GM12865 (cell line): ENCODE measurements around the gene EID3.

ENCODE experiments used
- DNase-seq: peaks from one replicate; pipeline ENCODE4 v3.0.0; 2010; ENCODE audit warnings: low read depth
- H3K4me3 ChIP-seq: 2 replicates; pipeline ENCODE4 v1.5.1; 2011; ENCODE audit warnings: mild to moderate bottlenecking, low read depth, low read length, control low read depth
- TF ChIP-seq, protein P1 (sequence below): IDR thresholded peaks from 2 replicates; pipeline ENCODE4 v1.5.1; 2011; ENCODE audit warnings: low read length, control low read depth, low read depth, inconsistent platforms; ENCODE audit not compliant: insufficient read depth; ENCODE audit errors: missing control alignments

The EID3 gene

DNA sequence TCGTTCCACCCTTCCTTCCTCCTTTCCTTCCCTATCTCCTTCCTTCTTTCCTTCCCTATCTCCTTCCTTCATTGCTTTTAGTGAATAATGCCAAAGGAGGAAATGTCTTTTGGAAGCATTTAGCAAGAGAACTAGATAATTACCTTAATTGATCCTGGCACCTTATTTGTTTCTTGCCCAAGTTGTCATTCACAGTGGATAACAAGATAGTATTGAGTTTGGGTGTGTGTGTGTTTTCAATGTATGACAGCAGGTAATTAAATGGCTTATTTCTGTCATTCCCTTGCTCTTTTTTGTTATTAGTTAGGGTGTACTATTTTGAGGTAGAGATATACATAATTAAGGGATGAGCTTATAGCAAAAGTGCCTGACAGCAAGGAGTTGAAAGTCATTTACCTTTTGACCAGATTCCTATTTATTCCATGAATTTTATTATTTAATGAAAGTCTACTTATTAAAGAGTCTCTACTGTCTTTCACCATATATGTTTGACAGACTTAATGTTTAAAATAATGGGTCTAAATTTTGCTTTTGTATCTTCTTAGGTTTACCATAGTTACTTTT is 30.2 kb downstream of the EID3 start:
- no peak overlapping the region for H3K4me3 ChIP-seq
- TF ChIP-seq, protein P1, sequence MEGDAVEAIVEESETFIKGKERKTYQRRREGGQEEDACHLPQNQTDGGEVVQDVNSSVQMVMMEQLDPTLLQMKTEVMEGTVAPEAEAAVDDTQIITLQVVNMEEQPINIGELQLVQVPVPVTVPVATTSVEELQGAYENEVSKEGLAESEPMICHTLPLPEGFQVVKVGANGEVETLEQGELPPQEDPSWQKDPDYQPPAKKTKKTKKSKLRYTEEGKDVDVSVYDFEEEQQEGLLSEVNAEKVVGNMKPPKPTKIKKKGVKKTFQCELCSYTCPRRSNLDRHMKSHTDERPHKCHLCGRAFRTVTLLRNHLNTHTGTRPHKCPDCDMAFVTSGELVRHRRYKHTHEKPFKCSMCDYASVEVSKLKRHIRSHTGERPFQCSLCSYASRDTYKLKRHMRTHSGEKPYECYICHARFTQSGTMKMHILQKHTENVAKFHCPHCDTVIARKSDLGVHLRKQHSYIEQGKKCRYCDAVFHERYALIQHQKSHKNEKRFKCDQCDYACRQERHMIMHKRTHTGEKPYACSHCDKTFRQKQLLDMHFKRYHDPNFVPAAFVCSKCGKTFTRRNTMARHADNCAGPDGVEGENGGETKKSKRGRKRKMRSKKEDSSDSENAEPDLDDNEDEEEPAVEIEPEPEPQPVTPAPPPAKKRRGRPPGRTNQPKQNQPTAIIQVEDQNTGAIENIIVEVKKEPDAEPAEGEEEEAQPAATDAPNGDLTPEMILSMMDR = no peak
- DNase-seq = no peak

GRCh38 chr12:104334581-104334980 is 31.0 kb downstream of the EID3 start:
- H3K4me3 ChIP-seq = no peak overlapping the region
- no peak for DNase-seq
- TF ChIP-seq, protein P1 = no peak

DNA sequence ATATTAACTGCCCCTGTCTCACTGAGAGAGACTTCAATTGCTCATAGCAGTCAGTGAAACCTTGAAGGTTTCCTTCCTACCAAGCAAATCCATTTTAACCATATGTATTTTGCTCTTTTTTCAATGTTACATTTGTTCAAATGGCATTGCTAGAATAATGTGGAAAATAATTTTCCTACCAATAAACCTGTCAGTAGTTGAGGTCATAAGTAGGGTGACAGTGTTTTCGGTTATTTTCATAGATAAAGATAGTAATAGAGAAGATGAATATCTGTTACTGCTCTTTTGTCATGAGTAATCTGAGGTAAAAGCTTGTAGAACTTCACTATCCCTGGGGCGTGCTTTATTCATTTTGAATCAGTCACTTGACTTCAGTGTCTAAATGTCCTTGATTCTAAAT is 32.6 kb downstream of the EID3 start:
- TF ChIP-seq, protein P1 = no peak
- H3K4me3 ChIP-seq = no peak overlapping the region
- no peak for DNase-seq

DNA sequence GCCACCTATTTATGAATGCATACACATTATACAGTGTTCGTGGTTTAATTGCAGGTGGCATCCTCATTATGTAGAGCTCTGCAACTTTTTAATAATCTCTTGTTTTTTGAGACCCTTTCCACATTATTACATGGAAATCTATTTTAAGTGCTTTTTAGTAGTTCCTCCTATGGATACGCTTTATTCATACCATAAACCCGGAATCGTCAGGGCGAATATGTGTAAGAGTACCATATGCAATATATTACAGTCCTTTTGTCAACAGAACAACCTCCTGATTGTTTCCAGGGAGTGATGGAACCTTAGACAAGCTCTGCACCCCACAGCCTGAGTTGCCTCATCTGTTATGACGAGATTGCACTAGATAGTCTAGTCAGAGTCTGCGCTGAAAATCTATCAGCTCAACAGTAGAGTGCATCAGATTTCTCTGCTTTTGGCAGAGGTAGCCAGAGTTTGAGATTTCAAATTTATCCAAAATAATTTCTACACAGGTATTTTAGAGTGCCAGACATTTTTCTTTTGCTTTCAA is 33.6 kb downstream of the EID3 start:
- no peak for DNase-seq
- H3K4me3 ChIP-seq = no peak overlapping the region
- TF ChIP-seq, protein P1 = no peak

- no peak overlapping the region for H3K4me3 ChIP-seq
- no peak for DNase-seq
- TF ChIP-seq, protein P1 = no peak
Measured at GRCh38 chr12:104339663-104340062, 36.1 kb downstream of the EID3 start.

GRCh38 chr12:104340177-104340576 is 36.6 kb downstream of the EID3 start:
- no peak for DNase-seq
- TF ChIP-seq, protein P1 = no peak
- no peak overlapping the region for H3K4me3 ChIP-seq
